ENCODE measurements around the gene VWA1. TPM values are rescaled to one million over a fixed set of nuclear protein-coding genes. Genes with fewer than 3 reads are reported as not detected.
"Not testable (repeated sequence)": the region's sequence is repeated elsewhere in the genome, so short reads cannot be mapped to it uniquely, and the experiment has no call there.

The VWA1 gene
- total and polyA plus RNA-seq, 2 donors, result 5.1 to 16.8 TPM

GRCh38 chr1:1411626-1412025 is 23.9 kb upstream of the VWA1 start:
- Histone ChIP-seq H3K4me3 (ENCODE audit: low read length in 2 of 2) (no peak overlapping the region), H3K4me1 (ENCODE audit: control insufficient read depth in 2 of 2, insufficient read depth in 2 of 2, low read length in 2 of 2) (peaks cover 9 to 10% of the 10 kb centered on the region in 2 donors), H3K36me3 (ENCODE audit: control insufficient read depth in 2 of 2, insufficient read depth in 2 of 2, low read length in 1 of 2) (no peaks in the 10 kb centered on the region), H3K27me3 (ENCODE audit: control insufficient read depth in 2 of 2, insufficient read depth in 1 of 2, low read length in 1 of 2) (peaks cover 0 to 4% of the 10 kb centered on the region in 2 donors), H3K27ac (ENCODE audit: low read depth in 1 of 2, low read length in 1 of 2) (no peak overlapping the region), H3K9me3 (ENCODE audit: control insufficient read depth in 2 of 2, insufficient read depth in 1 of 2, low read length in 1 of 2) (peaks cover 0 to 12% of the 10 kb centered on the region in 2 donors)
- 95% methylated on average over 13 of the region's 13 CpGs for WGBS
- DNase-seq (ENCODE audit: low read depth in 6 of 9, low spot score in 9 of 9), result no peak

GRCh38 chr1:1412311-1412902 is 23.1 kb upstream of the VWA1 start:
- not testable (repeated sequence) for H3K36me3 ChIP-seq (ENCODE audit: control insufficient read depth in 2 of 2, insufficient read depth in 2 of 2, low read length in 1 of 2); DNase-seq (ENCODE audit: low read depth in 6 of 9, low spot score in 9 of 9); H3K27ac ChIP-seq (ENCODE audit: low read depth in 1 of 2, low read length in 1 of 2); H3K4me1 ChIP-seq (ENCODE audit: control insufficient read depth in 2 of 2, insufficient read depth in 2 of 2, low read length in 2 of 2); H3K4me3 ChIP-seq (ENCODE audit: low read length in 2 of 2); H3K27me3 ChIP-seq (ENCODE audit: control insufficient read depth in 2 of 2, insufficient read depth in 1 of 2, low read length in 1 of 2)
- WGBS, result 98% methylated on average over 11 of the region's 11 CpGs
- peaks cover 0 to 12% of the 10 kb centered on the region in 2 donors for H3K9me3 ChIP-seq (ENCODE audit: control insufficient read depth in 2 of 2, insufficient read depth in 1 of 2, low read length in 1 of 2)

GRCh38 chr1:1415751-1416150 is 19.7 kb upstream of the VWA1 start:
- H3K9me3 ChIP-seq (ENCODE audit: control insufficient read depth in 2 of 2, insufficient read depth in 1 of 2, low read length in 1 of 2), result peaks cover 0 to 12% of the 10 kb centered on the region in 2 donors
- DNase-seq (ENCODE audit: low read depth in 6 of 9, low spot score in 9 of 9), result no peak
- 93% methylated on average over 13 of the region's 13 CpGs for WGBS
- H3K4me1 ChIP-seq (ENCODE audit: control insufficient read depth in 2 of 2, insufficient read depth in 2 of 2, low read length in 2 of 2), result no peaks in the 10 kb centered on the region
- peaks cover 16 to 26% of the 10 kb centered on the region in 2 donors for H3K27me3 ChIP-seq (ENCODE audit: control insufficient read depth in 2 of 2, insufficient read depth in 1 of 2, low read length in 1 of 2)
- no peaks in the 10 kb centered on the region for H3K36me3 ChIP-seq (ENCODE audit: control insufficient read depth in 2 of 2, insufficient read depth in 2 of 2, low read length in 1 of 2)
- H3K27ac ChIP-seq (ENCODE audit: low read depth in 1 of 2, low read length in 1 of 2), result no peak overlapping the region
- H3K4me3 ChIP-seq (ENCODE audit: low read length in 2 of 2), result no peak overlapping the region

GRCh38 chr1:1417396-1417795 is 18.1 kb upstream of the VWA1 start:
- H3K27ac ChIP-seq (ENCODE audit: low read depth in 1 of 2, low read length in 1 of 2); H3K36me3 ChIP-seq (ENCODE audit: control insufficient read depth in 2 of 2, insufficient read depth in 2 of 2, low read length in 1 of 2); H3K9me3 ChIP-seq (ENCODE audit: control insufficient read depth in 2 of 2, insufficient read depth in 1 of 2, low read length in 1 of 2); H3K4me1 ChIP-seq (ENCODE audit: control insufficient read depth in 2 of 2, insufficient read depth in 2 of 2, low read length in 2 of 2); H3K4me3 ChIP-seq (ENCODE audit: low read length in 2 of 2); DNase-seq (ENCODE audit: low read depth in 6 of 9, low spot score in 9 of 9): not testable (repeated sequence)
- 93% methylated on average over 5 of the region's 5 CpGs for WGBS
- peaks cover 22 to 42% of the 10 kb centered on the region in 2 donors for H3K27me3 ChIP-seq (ENCODE audit: control insufficient read depth in 2 of 2, insufficient read depth in 1 of 2, low read length in 1 of 2)

GRCh38 chr1:1417825-1418463 is 17.5 kb upstream of the VWA1 start:
- H3K4me3 ChIP-seq (ENCODE audit: low read length in 2 of 2); H3K36me3 ChIP-seq (ENCODE audit: control insufficient read depth in 2 of 2, insufficient read depth in 2 of 2, low read length in 1 of 2); DNase-seq (ENCODE audit: low read depth in 6 of 9, low spot score in 9 of 9); H3K9me3 ChIP-seq (ENCODE audit: control insufficient read depth in 2 of 2, insufficient read depth in 1 of 2, low read length in 1 of 2): not testable (repeated sequence)
- Histone ChIP-seq H3K4me1 (ENCODE audit: control insufficient read depth in 2 of 2, insufficient read depth in 2 of 2, low read length in 2 of 2) (peaks cover 0 to 14% of the 10 kb centered on the region in 2 donors), H3K27me3 (ENCODE audit: control insufficient read depth in 2 of 2, insufficient read depth in 1 of 2, low read length in 1 of 2) (peaks cover 24 to 48% of the 10 kb centered on the region in 2 donors), H3K27ac (ENCODE audit: low read depth in 1 of 2, low read length in 1 of 2) (peak overlapping the region in 1 of 2 donors; percentile 52)
- WGBS, result 93% methylated on average over 25 of the region's 25 CpGs

- no peak overlapping the region for H3K4me3 ChIP-seq (ENCODE audit: low read length in 2 of 2)
- peak overlapping the region in 1 of 2 donors; percentile 37 for H3K27ac ChIP-seq (ENCODE audit: low read depth in 1 of 2, low read length in 1 of 2)
- 96% methylated on average over 26 of the region's 26 CpGs for WGBS
- DNase-seq (ENCODE audit: low read depth in 6 of 9, low spot score in 9 of 9), result no peak
- H3K9me3 ChIP-seq (ENCODE audit: control insufficient read depth in 2 of 2, insufficient read depth in 1 of 2, low read length in 1 of 2), result no peaks in the 10 kb centered on the region
- H3K27me3 ChIP-seq (ENCODE audit: control insufficient read depth in 2 of 2, insufficient read depth in 1 of 2, low read length in 1 of 2), result peaks cover 24 to 51% of the 10 kb centered on the region in 2 donors
- no peaks in the 10 kb centered on the region for H3K36me3 ChIP-seq (ENCODE audit: control insufficient read depth in 2 of 2, insufficient read depth in 2 of 2, low read length in 1 of 2)
- peaks cover 0 to 16% of the 10 kb centered on the region in 2 donors for H3K4me1 ChIP-seq (ENCODE audit: control insufficient read depth in 2 of 2, insufficient read depth in 2 of 2, low read length in 2 of 2)
Measured at GRCh38 chr1:1418464-1419362, 16.8 kb upstream of the VWA1 start.

GRCh38 chr1:1419363-1419812 is 16.1 kb upstream of the VWA1 start:
- 97% methylated on average over 21 of the region's 21 CpGs for WGBS
- H3K4me1 ChIP-seq (ENCODE audit: control insufficient read depth in 2 of 2, insufficient read depth in 2 of 2, low read length in 2 of 2), result peaks cover 0 to 16% of the 10 kb centered on the region in 2 donors
- no peaks in the 10 kb centered on the region for H3K36me3 ChIP-seq (ENCODE audit: control insufficient read depth in 2 of 2, insufficient read depth in 2 of 2, low read length in 1 of 2)
- no peak overlapping the region for H3K4me3 ChIP-seq (ENCODE audit: low read length in 2 of 2)
- no peaks in the 10 kb centered on the region for H3K9me3 ChIP-seq (ENCODE audit: control insufficient read depth in 2 of 2, insufficient read depth in 1 of 2, low read length in 1 of 2)
- H3K27me3 ChIP-seq (ENCODE audit: control insufficient read depth in 2 of 2, insufficient read depth in 1 of 2, low read length in 1 of 2), result peaks cover 24 to 51% of the 10 kb centered on the region in 2 donors
- DNase-seq (ENCODE audit: low read depth in 6 of 9, low spot score in 9 of 9), result no peak
- no peak overlapping the region for H3K27ac ChIP-seq (ENCODE audit: low read depth in 1 of 2, low read length in 1 of 2)

GRCh38 chr1:1419813-1420653 is 15.5 kb upstream of the VWA1 start:
- Histone ChIP-seq H3K4me1 (ENCODE audit: control insufficient read depth in 2 of 2, insufficient read depth in 2 of 2, low read length in 2 of 2) (peaks cover 0 to 16% of the 10 kb centered on the region in 2 donors), H3K27ac (ENCODE audit: low read depth in 1 of 2, low read length in 1 of 2) (no peak overlapping the region), H3K9me3 (ENCODE audit: control insufficient read depth in 2 of 2, insufficient read depth in 1 of 2, low read length in 1 of 2) (no peaks in the 10 kb centered on the region), H3K4me3 (ENCODE audit: low read length in 2 of 2) (peak overlapping the region in 1 of 2 donors; percentile 23), H3K27me3 (ENCODE audit: control insufficient read depth in 2 of 2, insufficient read depth in 1 of 2, low read length in 1 of 2) (peaks cover 24 to 56% of the 10 kb centered on the region in 2 donors), H3K36me3 (ENCODE audit: control insufficient read depth in 2 of 2, insufficient read depth in 2 of 2, low read length in 1 of 2) (no peaks in the 10 kb centered on the region)
- 33% methylated on average over 112 of the region's 112 CpGs for WGBS
- no peak for DNase-seq (ENCODE audit: low read depth in 6 of 9, low spot score in 9 of 9)
